Raji (cell line): ENCODE results near the gene ALKBH2.

Source experiments
- POLR2A ChIP-seq: IDR thresholded peaks from 2 replicates; pipeline ENCODE4 v1.6.1; 2011; ENCODE audit warnings: low read depth, low read length, control low read depth; ENCODE audit not compliant: insufficient read depth

The ALKBH2 gene

GRCh38 chr12:109093022-109093918 is at the start of gene ALKBH2:
TSS of gene ALKBH2 (minus strand) at chr12:109093472. CDS start at chr12:109092786, 686 bp downstream.
- TF ChIP-seq POLR2A = peak; percentile 99

DNA sequence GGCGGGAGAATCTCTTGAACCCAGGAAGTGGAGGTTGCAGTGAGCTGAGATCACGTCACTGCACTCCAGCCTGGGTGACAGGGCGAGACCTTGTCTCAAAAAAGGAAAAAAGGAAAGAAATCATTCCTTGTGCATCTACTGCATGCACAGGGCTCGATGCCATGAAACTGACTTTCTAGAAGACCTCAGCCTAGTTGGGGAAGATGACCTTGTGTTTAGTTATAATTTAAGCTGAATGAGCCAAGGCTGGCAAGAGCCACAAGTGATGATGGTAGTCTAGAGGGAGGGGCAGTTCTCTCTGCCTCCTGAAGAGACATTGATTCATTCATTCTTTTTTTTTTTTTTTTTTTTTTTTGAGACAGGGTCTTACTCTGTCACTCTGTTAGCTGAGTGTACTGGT is 47.3 kb upstream of the ALKBH2 start:
- no peak for TF ChIP-seq POLR2A

- TF ChIP-seq POLR2A = no peak
Observed at GRCh38 chr12:109139791-109140190, 46.5 kb upstream of the ALKBH2 start.

- TF ChIP-seq POLR2A = no peak
Observed at GRCh38 chr12:109139360-109139759, 46.1 kb upstream of the ALKBH2 start.

DNA sequence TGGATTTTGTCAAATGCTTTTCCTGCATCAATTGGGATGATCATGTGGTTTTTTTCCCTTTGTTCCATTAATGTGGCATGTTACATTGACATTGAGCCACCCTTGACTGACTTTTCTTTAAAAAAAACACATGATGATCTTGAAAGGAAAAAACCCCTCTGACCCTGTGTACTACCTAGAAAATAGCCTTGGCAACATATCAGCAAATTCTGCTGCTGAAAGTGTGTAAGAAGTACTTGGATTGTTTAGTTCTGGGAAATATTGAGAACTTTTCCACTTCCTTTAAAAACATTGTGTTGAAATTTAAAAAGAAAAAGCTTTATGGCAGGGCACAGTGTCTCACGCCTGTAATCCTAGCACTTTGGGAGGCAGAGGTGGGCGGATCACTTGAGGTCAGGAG is 43.8 kb upstream of the ALKBH2 start:
- no peak for TF ChIP-seq POLR2A

DNA sequence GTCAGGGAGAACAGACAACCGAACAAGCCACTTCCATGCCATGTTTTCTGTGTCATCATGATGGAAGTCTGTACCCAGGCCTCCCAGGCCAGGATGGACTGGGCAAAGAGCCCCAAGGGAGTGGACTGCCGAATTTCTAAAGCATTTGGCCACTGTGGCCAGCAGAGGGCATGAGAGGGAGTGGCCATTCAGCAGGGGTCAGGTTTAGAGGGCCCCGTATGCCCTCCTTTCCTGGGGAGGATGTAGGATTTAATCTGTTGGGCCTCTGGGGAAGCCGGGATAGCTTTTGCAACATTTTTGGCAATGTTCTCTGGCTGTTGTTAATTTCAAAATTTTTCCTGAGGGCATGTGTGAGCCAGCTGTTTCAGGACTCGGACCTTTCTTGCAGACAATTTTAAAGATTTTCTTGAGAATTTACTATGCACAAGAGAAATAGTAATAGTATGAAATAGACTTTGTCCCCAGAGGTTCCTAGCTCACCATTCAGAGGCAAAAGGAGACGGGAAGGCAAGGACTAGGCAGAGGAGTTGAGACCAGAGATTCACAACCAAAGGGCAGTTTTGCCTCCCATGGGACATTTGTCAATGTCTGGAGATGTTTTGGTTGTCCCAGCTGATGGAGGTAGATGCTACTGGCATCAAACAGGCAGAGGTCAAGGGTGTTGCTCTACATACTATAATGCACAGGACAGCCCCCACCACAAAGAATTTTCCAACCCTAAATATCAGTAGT is 41.1 kb upstream of the ALKBH2 start:
- TF ChIP-seq POLR2A = no peak

GRCh38 chr12:109131154-109132050 is 38.1 kb upstream of the ALKBH2 start:
- no peak for TF ChIP-seq POLR2A

DNA sequence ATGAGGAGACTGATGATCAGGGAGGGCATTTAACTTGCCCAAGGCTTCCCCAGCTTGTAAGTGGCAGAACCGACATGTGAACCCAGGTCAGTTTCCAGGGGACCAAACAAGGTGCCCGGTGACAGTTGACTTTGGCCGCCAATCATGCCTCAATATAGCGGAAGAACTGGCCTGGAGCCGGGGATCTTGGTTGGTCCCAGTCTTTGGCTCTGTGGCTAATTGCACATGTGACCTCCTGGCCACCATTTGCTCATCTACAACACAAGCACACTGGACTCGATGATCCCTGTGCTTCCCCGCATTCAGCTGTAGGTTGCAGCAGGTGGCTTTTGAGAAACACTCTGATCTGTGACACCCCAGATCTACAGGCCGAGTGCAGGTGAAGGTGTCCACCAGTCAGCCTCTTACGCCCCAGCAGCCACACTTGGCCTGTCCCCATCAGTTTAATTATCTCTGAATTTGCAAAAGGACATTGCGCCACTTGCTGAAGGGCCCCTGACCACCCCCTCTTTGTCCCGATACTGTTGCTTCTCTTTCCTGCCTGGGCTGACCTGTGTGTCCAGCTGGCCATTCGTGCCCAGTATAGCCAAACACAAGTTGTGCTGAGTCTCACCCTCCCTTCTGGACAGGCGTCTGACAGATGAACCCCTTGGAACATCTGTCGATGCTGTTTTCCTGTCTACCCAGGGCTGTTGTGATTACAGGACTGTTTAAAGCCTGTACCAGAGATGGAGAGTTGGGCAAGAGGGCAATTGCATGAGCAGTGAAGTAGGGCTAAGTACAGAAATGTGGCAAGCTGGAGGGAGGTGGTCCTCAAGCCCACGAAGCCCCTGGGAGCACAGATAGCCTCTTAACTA is 37.3 kb upstream of the ALKBH2 start:
- TF ChIP-seq POLR2A = no peak

GRCh38 chr12:109127533-109128242 is 34.4 kb upstream of the ALKBH2 start:
- TF ChIP-seq POLR2A = no peak

GRCh38 chr12:109126784-109127183 is 33.5 kb upstream of the ALKBH2 start:
- TF ChIP-seq POLR2A = no peak

DNA sequence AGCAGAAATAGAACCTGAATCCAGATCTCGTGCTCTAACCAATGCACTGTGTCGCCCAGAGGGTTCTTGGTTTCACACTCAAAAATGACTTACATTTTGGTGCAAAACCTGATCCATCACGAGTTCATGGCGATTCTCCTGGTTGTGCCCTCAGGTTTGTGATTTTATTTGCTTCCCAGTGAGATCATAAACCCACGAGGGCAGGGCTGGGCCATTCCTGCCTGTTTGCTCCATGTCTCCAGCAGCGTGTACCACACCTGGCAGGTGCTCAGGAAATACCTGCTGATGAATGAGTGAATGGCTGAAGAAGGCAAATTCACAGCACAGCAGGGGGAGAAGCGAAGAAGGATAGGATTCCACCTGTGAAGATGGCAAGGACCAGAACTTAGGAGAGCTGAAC is 32.5 kb upstream of the ALKBH2 start:
- no peak for TF ChIP-seq POLR2A

DNA sequence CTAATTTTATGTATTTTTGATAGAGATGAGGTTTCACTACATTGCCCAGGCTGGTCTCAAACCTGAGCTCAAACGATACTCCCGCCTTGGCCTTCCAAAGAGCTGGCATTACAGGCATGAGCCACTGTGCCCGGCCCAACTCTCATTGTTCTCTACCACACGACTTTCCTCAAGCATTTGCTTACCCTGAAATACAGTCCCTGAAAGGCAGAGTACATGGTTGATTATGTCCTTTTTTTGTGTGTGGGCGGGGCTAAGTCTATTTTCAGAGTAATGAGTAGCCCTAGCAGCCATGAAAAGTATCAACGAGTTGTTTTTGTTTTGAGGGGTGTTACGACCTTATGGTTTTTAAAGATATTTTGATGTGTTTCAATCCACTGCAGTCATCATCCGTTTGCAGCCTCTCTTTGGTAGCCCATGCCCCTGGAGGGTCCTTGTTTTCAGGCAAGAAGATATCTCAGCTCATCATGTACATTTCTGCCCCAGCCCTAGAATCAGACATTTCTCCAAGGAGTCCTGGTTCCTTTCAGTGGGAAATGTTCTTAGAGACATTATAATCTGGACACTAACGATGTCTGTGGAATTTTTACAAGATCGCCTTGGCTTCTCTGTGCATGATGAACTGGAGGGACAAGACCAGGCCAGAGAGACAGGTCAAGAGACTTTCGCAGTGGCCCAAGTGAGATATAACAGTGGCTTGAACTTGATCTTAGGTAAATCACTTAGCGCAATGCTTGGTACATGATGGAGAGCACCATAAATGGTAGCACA is 31.8 kb upstream of the ALKBH2 start:
- no peak for TF ChIP-seq POLR2A

- TF ChIP-seq POLR2A = no peak
Observed at GRCh38 chr12:109121346-109121880, 28.1 kb upstream of the ALKBH2 start.
